Vagina (tissue), 2 donors: ENCODE results near the gene CD8B2.
"Not testable (repeated sequence)": the region's sequence is repeated elsewhere in the genome, so short reads cannot be mapped to it uniquely, and the experiment has no call there.

Experiments used
- CTCF ChIP-seq, 3 experiments: fragments of 450-650 bp in 2 of 3; fragments of 200-600 bp in 1 of 3; sonication (generic) in 1 of 3; IDR thresholded peaks; one replicate each; pipeline ENCODE4 v1.5.1; 2017 to 2019; ENCODE audit warnings: antibody characterized with exemption in 3 of 3, mild to moderate bottlenecking in 2 of 3, moderate library complexity in 2 of 3
- POLR2AphosphoS5 ChIP-seq, 2 donors: sonication (generic); formaldehyde crosslinking; IDR thresholded peaks; one replicate each; pipeline ENCODE4 v1.9.0; 2017; ENCODE audit warnings: antibody characterized with exemption in 2 of 2, mild to moderate bottlenecking in 2 of 2, low read depth in 1 of 2; ENCODE audit not compliant: insufficient read depth in 1 of 2

DNA sequence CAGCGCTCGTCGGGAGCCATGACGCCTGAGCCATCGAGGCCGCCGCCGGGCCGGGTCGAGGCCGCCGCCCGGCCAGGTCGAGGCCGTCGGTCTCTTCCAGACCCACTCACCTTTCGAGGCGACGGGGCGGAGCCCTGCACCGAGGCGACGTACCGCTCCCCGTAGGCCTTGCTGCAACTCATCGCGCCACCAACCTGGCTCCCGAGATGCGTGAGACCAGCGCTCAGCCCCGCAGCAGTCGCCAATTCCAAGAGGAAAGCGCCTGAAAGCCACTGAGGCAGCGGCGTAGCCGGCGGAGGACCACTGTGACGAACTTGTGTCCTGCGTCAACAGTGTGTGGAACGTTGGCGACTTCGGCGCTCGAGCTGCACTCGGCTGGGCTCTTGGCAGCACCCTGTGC lies 19.1 kb upstream of the CD8B2 start, which contains the start of gene RGPD3:
- not testable (repeated sequence) for TF ChIP-seq CTCF (IDR thresholded peaks at IDR 0.05); POLR2AphosphoS5 (IDR thresholded peaks at IDR 0.05; ENCODE audit: insufficient read depth in 1 of 2, low read depth in 1 of 2)
